ENCODE results near the gene SERPINB7. TPM values are rescaled to one million over a fixed set of nuclear protein-coding genes. Genes with fewer than 3 reads are reported as not detected.

The SERPINB7 gene
- total RNA-seq, 2 experiments from 2014 or later, result not detected

- no peaks in the 10 kb centered on the region for H3K36me3 ChIP-seq (ENCODE audit: insufficient read depth, low read length)
- no TSS peak for BruUV-seq (replicated peaks)
Measured at GRCh38 chr18:63741769-63742168, 33.4 kb upstream of the SERPINB7 start.

GRCh38 chr18:63747006-63747405 lies 28.2 kb upstream of the SERPINB7 start:
- intact Hi-C loops (cut with micrococcal nuclease; ENCODE audit: unreplicated experiment), result no loop called here
- Histone ChIP-seq H3K27ac (ENCODE audit: low read depth, low read length, poor library complexity, severe bottlenecking) (no peak overlapping the region), H4K20me1 (ENCODE audit: insufficient read depth, low read length) (no peaks in the 10 kb centered on the region), H2AFZ (ENCODE audit: low read length) (no peak overlapping the region), H3K9me3 (ENCODE audit: low read length) (no peaks in the 10 kb centered on the region), H3K36me3 (ENCODE audit: insufficient read depth, low read length) (no peaks in the 10 kb centered on the region), H3K9me2 (ENCODE audit: insufficient read depth, low read length) (no peaks in the 10 kb centered on the region), H3K4me1 (ENCODE audit: insufficient read depth, low read length, poor library complexity, severe bottlenecking) (no peaks in the 10 kb centered on the region), H3K4me2 (ENCODE audit: low read length) (no peak overlapping the region), H3K79me2 (ENCODE audit: insufficient read depth, low read depth, low read length) (no peaks in the 10 kb centered on the region), H3K4me3 (ENCODE audit: low read depth, low read length, poor library complexity, severe bottlenecking) (no peak overlapping the region)
- CTCF ChIA-PET (ENCODE audit: unreplicated experiment), result no interaction called here
- no TSS peak for BruUV-seq (replicated peaks)
- POLR2A ChIA-PET, result no interaction called here
- TF ChIP-seq CTCF (conservative IDR thresholded peaks at IDR 0.05; ENCODE audit: low read length), result no peak
- TF ChIP-seq EZH2phosphoT487 (IDR thresholded peaks at IDR 0.05; ENCODE audit: borderline replicate concordance, low read depth, low read length), result no peak
- DNase-seq (ENCODE audit: low spot score), result no peak

More at GRCh38 chr18:63741769-63742168, 33.4 kb upstream of the SERPINB7 start:
- H3K4me2 ChIP-seq (ENCODE audit: low read length), result no peak overlapping the region
- no peak overlapping the region for H2AFZ ChIP-seq (ENCODE audit: low read length)
- ChIA-PET POLR2A (interaction anchor here (0.7 to 1.1 kb wide), 4 partner anchors 11 to 899 kb away, joined by 3 to 10 read pairs (median 6); no protein-coding TSS in a partner anchor), CTCF (ENCODE audit: unreplicated experiment) (no interaction called here)
- no peak for TF ChIP-seq CTCF (conservative IDR thresholded peaks at IDR 0.05; ENCODE audit: low read length)
- TF ChIP-seq EZH2phosphoT487 (IDR thresholded peaks at IDR 0.05; ENCODE audit: borderline replicate concordance, low read depth, low read length), result no peak
- no peak for DNase-seq (ENCODE audit: low spot score)
- intact Hi-C loops (cut with micrococcal nuclease; ENCODE audit: unreplicated experiment), result no loop called here
- no peak overlapping the region for H3K4me3 ChIP-seq (ENCODE audit: low read depth, low read length, poor library complexity, severe bottlenecking)
- H3K27ac ChIP-seq (ENCODE audit: low read depth, low read length, poor library complexity, severe bottlenecking), result no peak overlapping the region
- no peaks in the 10 kb centered on the region for H3K9me2 ChIP-seq (ENCODE audit: insufficient read depth, low read length)
- no peaks in the 10 kb centered on the region for H3K9me3 ChIP-seq (ENCODE audit: low read length)
- H3K79me2 ChIP-seq (ENCODE audit: insufficient read depth, low read depth, low read length), result no peaks in the 10 kb centered on the region
- H4K20me1 ChIP-seq (ENCODE audit: insufficient read depth, low read length), result no peaks in the 10 kb centered on the region
- H3K4me1 ChIP-seq (ENCODE audit: insufficient read depth, low read length, poor library complexity, severe bottlenecking), result no peaks in the 10 kb centered on the region

GRCh38 chr18:63749489-63749888 lies 25.7 kb upstream of the SERPINB7 start:
- CTCF ChIA-PET (ENCODE audit: unreplicated experiment), result no interaction called here
- H3K27ac ChIP-seq (ENCODE audit: low read depth, low read length, poor library complexity, severe bottlenecking), result no peak overlapping the region
- no TSS peak for BruUV-seq (replicated peaks)
- intact Hi-C loops (cut with micrococcal nuclease; ENCODE audit: unreplicated experiment), result no loop called here
- H3K4me3 ChIP-seq (ENCODE audit: low read depth, low read length, poor library complexity, severe bottlenecking), result no peak overlapping the region
- no peak overlapping the region for H3K4me2 ChIP-seq (ENCODE audit: low read length)
- H3K4me1 ChIP-seq (ENCODE audit: insufficient read depth, low read length, poor library complexity, severe bottlenecking), result no peaks in the 10 kb centered on the region
- no peak overlapping the region for H2AFZ ChIP-seq (ENCODE audit: low read length)
- no peaks in the 10 kb centered on the region for H3K9me2 ChIP-seq (ENCODE audit: insufficient read depth, low read length)
- H3K79me2 ChIP-seq (ENCODE audit: insufficient read depth, low read depth, low read length), result no peaks in the 10 kb centered on the region
- DNase-seq (ENCODE audit: low spot score), result no peak
- TF ChIP-seq CTCF (conservative IDR thresholded peaks at IDR 0.05; ENCODE audit: low read length), result no peak
- TF ChIP-seq EZH2phosphoT487 (IDR thresholded peaks at IDR 0.05; ENCODE audit: borderline replicate concordance, low read depth, low read length), result no peak
- H3K9me3 ChIP-seq (ENCODE audit: low read length), result no peaks in the 10 kb centered on the region
- POLR2A ChIA-PET, result no interaction called here
- no peaks in the 10 kb centered on the region for H4K20me1 ChIP-seq (ENCODE audit: insufficient read depth, low read length)
- H3K36me3 ChIP-seq (ENCODE audit: insufficient read depth, low read length), result no peaks in the 10 kb centered on the region

Measured in OCI-LY7 (cell line).